CD4-positive, alpha-beta T cell (primary cell): ENCODE data around the gene TINAGL1. TPM values are rescaled to one million over a fixed set of nuclear protein-coding genes. Genes with fewer than 3 reads are reported as not detected.
A peak's percentile ranks its signal among the peaks of the same experiment; 100 is the strongest.

ENCODE experiments used
- ATAC-seq: fragments of 200-7000 bp; cut with Tn5 transposase; one replicate; pipeline ENCODE4 v1.10.0; 2022; ENCODE audit warnings: mild to moderate bottlenecking; ENCODE audit not compliant: poor library complexity
- CTCF ChIA-PET: fragments of 350-600 bp; sonication (Branson Sonifier 250); formaldehyde crosslinking; loops from one replicate; lab custom pipeline; 2021; ENCODE audit warnings: antibody characterized with exemption, inconsistent platforms; lab: Charles Lee
- POLR2A ChIA-PET: fragments of 350-600 bp; sonication (Branson Sonifier 250); formaldehyde crosslinking; loops from one replicate; lab custom pipeline; 2021; ENCODE audit warnings: antibody characterized with exemption, inconsistent platforms; lab: Charles Lee
- DNase-seq, 14 experiments: peaks; one replicate each; pipeline ENCODE4 v3.0.0-alpha.2; 2013 to 2020; ENCODE audit warnings: mixed read lengths in 2 of 14
- H3K27ac ChIP-seq, 2 donors: one replicate each; pipeline versions ENCODE4 v1.5.1 to v1.7.0; 2013; ENCODE audit warnings: low read length in 2 of 2, low read depth in 1 of 2, mild to moderate bottlenecking in 1 of 2
- H3K27me3 ChIP-seq, 2 experiments: 1 replicate in 1 of 2; 2 replicates in 1 of 2; pipeline versions ENCODE4 v1.6.1 to v1.7.0; 2013; ENCODE audit warnings: low read length in 2 of 2, control low read depth in 1 of 2, mild to moderate bottlenecking in 1 of 2, moderate library complexity in 1 of 2; ENCODE audit not compliant: insufficient read depth in 2 of 2, control insufficient read depth in 1 of 2
- H3K36me3 ChIP-seq: one replicate; pipeline ENCODE4 v1.6.1; 2013; ENCODE audit warnings: low read length, control low read depth; ENCODE audit not compliant: insufficient read depth
- H3K4me1 ChIP-seq: one replicate; pipeline ENCODE4 v1.6.1; 2013; ENCODE audit warnings: low read length, control low read depth; ENCODE audit not compliant: insufficient read depth
- H3K4me3 ChIP-seq: one replicate; pipeline ENCODE4 v1.5.1; 2013; ENCODE audit warnings: mild to moderate bottlenecking, low read length, moderate library complexity
- H3K9me3 ChIP-seq, 2 experiments: 1 replicate in 1 of 2; 2 replicates in 1 of 2; pipeline versions ENCODE4 v1.6.1 to v1.7.0; 2013; ENCODE audit warnings: low read length in 2 of 2, mild to moderate bottlenecking in 2 of 2, control low read depth in 1 of 2, moderate library complexity in 1 of 2; ENCODE audit not compliant: control insufficient read depth in 1 of 2, insufficient read depth in 1 of 2
- H3K27ac Mint-ChIP-seq: one replicate; pipeline ENCODE4 v1.8.0; 2020; ENCODE audit warnings: mixed read lengths
- H3K27me3 Mint-ChIP-seq: one replicate; pipeline ENCODE4 v1.8.0; 2021; ENCODE audit warnings: mixed read lengths
- H3K36me3 Mint-ChIP-seq: one replicate; pipeline ENCODE4 v1.8.0; 2021; ENCODE audit warnings: low read depth, mixed read lengths
- H3K4me1 Mint-ChIP-seq: one replicate; pipeline ENCODE4 v1.8.0; 2021; ENCODE audit warnings: low read depth, mixed read lengths
- H3K4me3 Mint-ChIP-seq: one replicate; pipeline ENCODE4 v1.8.0; 2020; ENCODE audit warnings: mild to moderate bottlenecking, mixed read lengths
- H3K9me3 Mint-ChIP-seq: one replicate; pipeline ENCODE4 v1.8.0; 2020; ENCODE audit warnings: mixed read lengths
- intact Hi-C, 2 experiments: fragments of 100-400 bp; cut with DNase I in 1 of 2; cut with micrococcal nuclease in 1 of 2; formaldehyde crosslinking; loops; one replicate each; pipeline versions ENCODE4 v1.15.1 to v1.9.0; 2023 to 2025; cut with DNase I, micrococcal nuclease
- total RNA-seq, 174 experiments: library from RNA in 2 of 174; stranded (reverse) in 2 of 174; gene quantifications; one replicate each; pipeline ENCODE4 v1.2.3 and lab custom pipeline; 2021 to 2026
- TF ChIP-seq, protein P1 (sequence below): fragments of 200-600 bp; IDR thresholded peaks from one replicate; pipeline ENCODE4 v1.8.0; 2022; ENCODE audit warnings: antibody characterized with exemption, mild to moderate bottlenecking

TINAGL1 gene
- total RNA-seq, 2 experiments from 2014 or later: not detected

DNA sequence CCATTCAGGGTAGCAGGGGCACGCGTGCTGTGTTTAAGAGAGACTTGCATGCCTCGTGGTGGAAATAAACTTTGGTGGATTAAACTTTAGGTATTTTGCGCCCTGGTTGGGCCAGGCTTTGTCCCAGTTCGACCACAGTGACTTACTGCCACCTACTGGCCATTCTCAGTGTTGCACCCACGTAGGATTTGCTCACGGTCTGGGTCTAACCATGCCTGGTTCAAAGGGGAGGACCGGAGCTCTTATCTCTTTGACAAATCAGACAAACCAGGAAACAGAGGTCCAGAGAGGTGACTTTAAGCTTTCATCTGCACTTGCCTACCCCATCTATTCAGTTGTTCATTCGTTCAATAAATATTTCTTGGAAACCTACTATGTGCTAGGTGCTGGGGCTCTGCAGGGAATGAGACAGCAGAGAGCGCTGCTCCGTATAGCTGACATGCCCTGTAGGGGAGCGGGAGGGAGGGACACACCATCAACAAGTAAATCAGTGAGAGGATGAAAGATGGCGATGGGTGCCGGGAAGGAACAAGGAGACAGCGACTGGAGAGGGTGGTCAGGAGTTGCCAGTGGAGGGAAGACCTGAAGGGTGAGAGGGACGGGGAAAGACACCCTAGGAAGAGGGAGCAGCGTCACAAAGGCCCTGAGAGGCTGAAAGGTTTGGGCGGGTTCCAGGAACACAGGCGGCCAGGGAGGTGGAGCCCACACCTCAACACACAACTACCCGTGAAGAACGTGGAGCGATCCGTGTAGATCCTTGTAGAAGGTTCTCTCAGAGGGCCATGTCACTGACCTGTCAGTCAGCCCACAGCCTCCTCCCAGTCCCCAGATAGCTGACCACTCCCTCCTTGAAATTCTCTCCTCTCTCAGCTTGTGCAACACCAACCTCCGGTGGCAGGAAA lies 27.2 kb upstream of the TINAGL1 start:
- ATAC-seq (peak; percentile 98), DNase-seq (peak; percentile 75 to 90 (median 84))
- intact Hi-C loops: loop anchor here (1.0 to 5.0 kb wide), 5 partner anchors 155 to 748 kb away; no protein-coding TSS in a partner anchor
- ChIA-PET CTCF (interaction anchor here (0.7 to 1.9 kb wide), 10 partner anchors 8 to 769 kb away, joined by 3 to 9 read pairs (median 4); no protein-coding TSS in a partner anchor), POLR2A (interaction anchor here (0.9 to 1.0 kb wide), 2 partner anchors 96 to 154 kb away, joined by 3 to 4 read pairs; partner anchors contain the start of gene PEF1)
- no peaks in the 10 kb centered on the region for H3K36me3 Mint-ChIP-seq
- no peak overlapping the region for H3K27ac Mint-ChIP-seq
- Histone ChIP-seq H3K36me3 (no peaks in the 10 kb centered on the region), H3K4me1 (peaks cover 16% of the 10 kb centered on the region), H3K27ac (no peak overlapping the region), H3K27me3 (peaks cover 0 to 3% of the 10 kb centered on the region in 2 experiments), H3K4me3 (peak overlapping the region; percentile 22), H3K9me3 (no peaks in the 10 kb centered on the region)
- no peaks in the 10 kb centered on the region for H3K9me3 Mint-ChIP-seq
- peaks cover 8% of the 10 kb centered on the region for H3K4me1 Mint-ChIP-seq
- peak overlapping the region; percentile 4 for H3K4me3 Mint-ChIP-seq
- peaks cover 12% of the 10 kb centered on the region for H3K27me3 Mint-ChIP-seq
- TF ChIP-seq, protein P1, sequence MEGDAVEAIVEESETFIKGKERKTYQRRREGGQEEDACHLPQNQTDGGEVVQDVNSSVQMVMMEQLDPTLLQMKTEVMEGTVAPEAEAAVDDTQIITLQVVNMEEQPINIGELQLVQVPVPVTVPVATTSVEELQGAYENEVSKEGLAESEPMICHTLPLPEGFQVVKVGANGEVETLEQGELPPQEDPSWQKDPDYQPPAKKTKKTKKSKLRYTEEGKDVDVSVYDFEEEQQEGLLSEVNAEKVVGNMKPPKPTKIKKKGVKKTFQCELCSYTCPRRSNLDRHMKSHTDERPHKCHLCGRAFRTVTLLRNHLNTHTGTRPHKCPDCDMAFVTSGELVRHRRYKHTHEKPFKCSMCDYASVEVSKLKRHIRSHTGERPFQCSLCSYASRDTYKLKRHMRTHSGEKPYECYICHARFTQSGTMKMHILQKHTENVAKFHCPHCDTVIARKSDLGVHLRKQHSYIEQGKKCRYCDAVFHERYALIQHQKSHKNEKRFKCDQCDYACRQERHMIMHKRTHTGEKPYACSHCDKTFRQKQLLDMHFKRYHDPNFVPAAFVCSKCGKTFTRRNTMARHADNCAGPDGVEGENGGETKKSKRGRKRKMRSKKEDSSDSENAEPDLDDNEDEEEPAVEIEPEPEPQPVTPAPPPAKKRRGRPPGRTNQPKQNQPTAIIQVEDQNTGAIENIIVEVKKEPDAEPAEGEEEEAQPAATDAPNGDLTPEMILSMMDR: peak; percentile 88

DNA sequence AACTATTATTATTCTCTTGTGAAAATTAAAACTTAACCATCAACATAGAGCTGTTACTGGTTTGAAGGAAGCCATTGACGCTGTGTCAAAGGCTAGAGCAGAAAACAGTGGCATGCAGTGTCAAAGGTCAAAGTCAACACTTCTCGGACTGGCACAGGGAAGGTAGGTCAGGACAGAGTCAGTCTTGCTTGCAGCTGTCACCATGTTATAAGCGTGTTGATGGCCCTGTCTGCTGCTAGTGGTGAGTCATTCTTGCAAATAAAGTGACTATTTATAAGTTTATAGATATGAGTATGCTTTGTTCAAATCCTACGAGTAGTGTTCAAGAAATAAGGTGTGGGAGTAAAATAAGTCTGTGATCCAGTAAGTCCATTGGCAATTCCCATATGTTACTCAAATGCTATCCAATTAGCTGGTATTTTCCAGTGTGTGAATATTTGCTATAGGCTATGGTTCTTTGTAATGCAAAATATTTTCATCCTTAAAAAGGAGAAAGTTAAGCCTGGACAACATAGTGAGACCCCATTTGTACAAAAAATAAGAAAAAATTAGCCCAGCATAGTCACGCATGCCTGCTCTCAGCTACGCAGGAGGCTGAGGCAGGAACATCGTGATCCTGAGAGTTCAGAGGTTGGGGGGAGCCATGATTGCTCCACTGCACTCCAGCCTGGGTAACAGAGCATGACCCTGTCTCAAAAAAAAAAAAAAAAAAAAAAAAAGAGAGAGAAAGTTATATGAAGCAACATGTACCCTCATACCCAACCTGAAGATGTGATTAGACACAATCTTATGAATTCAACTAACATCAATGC lies 26.3 kb upstream of the TINAGL1 start:
- peak in 1 of 14 experiments; percentile 9 for DNase-seq
- H3K27me3 ChIP-seq: peaks cover 0 to 3% of the 10 kb centered on the region in 2 experiments
- Mint-ChIP-seq H3K4me1 (peaks cover 8% of the 10 kb centered on the region), H3K27ac (no peak overlapping the region), H3K4me3 (no peak overlapping the region), H3K27me3 (peaks cover 12% of the 10 kb centered on the region), H3K36me3 (no peaks in the 10 kb centered on the region), H3K9me3 (no peaks in the 10 kb centered on the region)
- TF ChIP-seq, protein P1: no peak
- intact Hi-C loops: loop anchor here (1.0 to 5.0 kb wide), 5 partner anchors 156 to 749 kb away; no protein-coding TSS in a partner anchor
- H3K36me3 ChIP-seq: no peaks in the 10 kb centered on the region
- ChIA-PET POLR2A (interaction anchor here (1.0 kb wide), 1 partner anchor 155 kb away, joined by 3 read pairs; no protein-coding TSS in a partner anchor), CTCF (interaction anchor here (0.8 to 1.9 kb wide), 6 partner anchors 7 to 770 kb away, joined by 3 to 9 read pairs (median 6); no protein-coding TSS in a partner anchor)
- ATAC-seq: no peak
- H3K4me1 ChIP-seq: peaks cover 16% of the 10 kb centered on the region
- no peak overlapping the region for H3K27ac ChIP-seq
- no peaks in the 10 kb centered on the region for H3K9me3 ChIP-seq
- H3K4me3 ChIP-seq: no peak overlapping the region

DNA sequence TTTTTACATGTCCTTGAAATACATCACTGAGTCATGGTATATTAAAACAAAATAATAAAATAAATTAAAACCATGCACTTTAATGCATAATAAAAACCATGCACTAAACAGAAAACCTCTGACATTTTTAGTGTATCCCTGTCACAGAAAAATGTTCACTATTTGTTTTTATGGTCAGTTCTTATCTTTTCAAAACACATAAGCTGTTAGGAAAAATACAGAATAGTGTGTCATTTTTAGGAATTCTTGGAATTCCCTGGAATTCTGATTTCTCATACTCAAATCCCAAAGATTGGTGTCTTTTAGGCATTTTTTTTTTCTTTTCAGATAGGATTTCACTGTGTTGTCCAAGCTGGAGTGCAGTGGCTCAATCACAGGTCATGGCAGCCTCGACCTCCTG lies 25.1 kb upstream of the TINAGL1 start:
- peaks cover 0 to 3% of the 10 kb centered on the region in 2 experiments for H3K27me3 ChIP-seq
- DNase-seq (no peak), ATAC-seq (no peak)
- CTCF ChIA-PET: no interaction called here
- TF ChIP-seq, protein P1: no peak
- H3K27me3 Mint-ChIP-seq: peaks cover 12% of the 10 kb centered on the region
- peaks cover 16% of the 10 kb centered on the region for H3K4me1 ChIP-seq
- no peak overlapping the region for H3K4me3 ChIP-seq
- intact Hi-C loops: no loop called here
- peaks cover 8% of the 10 kb centered on the region for H3K4me1 Mint-ChIP-seq
- no peaks in the 10 kb centered on the region for H3K9me3 Mint-ChIP-seq
- H3K4me3 Mint-ChIP-seq: no peak overlapping the region
- POLR2A ChIA-PET: no interaction called here
- H3K27ac ChIP-seq: no peak overlapping the region
- H3K9me3 ChIP-seq: no peaks in the 10 kb centered on the region
- H3K36me3 ChIP-seq: no peaks in the 10 kb centered on the region
- no peaks in the 10 kb centered on the region for H3K36me3 Mint-ChIP-seq
- no peak overlapping the region for H3K27ac Mint-ChIP-seq
